Measurements from ENCODE around the gene FER.

- no peak for TF ChIP-seq CTCF (conservative IDR thresholded peaks at IDR 0.05; ENCODE audit: low read depth, low read length)
- no peak for TF ChIP-seq EZH2 (IDR thresholded peaks at IDR 0.05; ENCODE audit: borderline replicate concordance, low read depth, low read length, poor library complexity, severe bottlenecking)
Observed at GRCh38 chr5:108772626-108773025, 24.9 kb downstream of the FER start.

Measured in A673 (cell line).